Inferior parietal cortex (tissue), 1 donor: ENCODE results near the gene STUM.

Experiments
- DNase-seq: peaks from one replicate; pipeline ENCODE4 v3.0.0-alpha.2; 2016; ENCODE audit errors: extremely low spot score

STUM gene

DNA sequence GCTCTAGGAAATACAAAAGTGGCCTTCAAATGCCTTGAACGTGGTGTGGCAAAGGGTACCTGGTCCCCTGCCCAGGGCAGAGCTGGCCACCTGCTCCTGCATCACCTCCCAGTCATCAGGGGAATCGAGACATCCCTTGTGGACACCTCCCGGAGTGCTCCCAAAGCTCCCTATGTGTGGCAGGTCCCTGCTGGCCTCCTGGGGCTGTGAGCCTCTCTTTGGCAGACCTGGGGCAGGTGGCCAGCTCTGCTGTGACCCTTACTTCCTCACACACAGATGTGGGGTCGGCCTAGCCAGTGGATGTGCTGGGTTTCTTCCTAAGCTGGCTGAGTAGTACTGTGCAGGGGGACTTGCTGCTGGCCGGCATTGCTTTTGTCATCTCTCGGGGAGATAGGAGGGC is 104.0 kb downstream of the STUM start:
- DNase-seq, result no peak

DNA sequence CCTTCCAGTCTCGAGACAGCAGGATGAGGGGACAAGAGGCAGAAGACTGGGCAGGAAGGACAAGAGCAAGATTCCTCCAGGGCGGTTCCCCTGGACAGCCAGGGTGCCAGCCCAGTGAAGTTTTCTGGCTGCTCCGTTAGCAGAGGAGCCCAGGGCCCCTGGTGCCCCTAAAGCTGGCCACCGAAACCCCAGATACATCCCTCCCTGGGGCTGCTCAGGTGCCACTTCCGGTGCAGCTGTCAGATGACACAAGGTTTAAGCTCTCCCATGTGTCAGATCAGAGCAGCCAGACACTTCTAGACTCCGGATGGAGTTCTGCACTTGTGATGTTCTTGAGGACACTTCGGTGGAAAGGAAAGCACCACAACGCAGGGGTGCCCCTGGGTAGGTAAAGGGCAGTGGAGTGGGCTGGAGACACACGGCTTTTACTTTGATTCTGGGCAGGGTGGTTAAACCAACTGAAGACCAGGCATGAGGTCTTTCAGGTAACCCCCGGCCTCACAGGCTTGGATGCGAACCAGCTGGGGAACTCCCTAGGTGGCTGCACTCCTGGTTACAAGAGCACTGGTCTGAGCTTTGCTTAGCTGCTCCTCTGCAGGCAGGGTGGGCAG is 104.9 kb downstream of the STUM start:
- no peak for DNase-seq

DNA sequence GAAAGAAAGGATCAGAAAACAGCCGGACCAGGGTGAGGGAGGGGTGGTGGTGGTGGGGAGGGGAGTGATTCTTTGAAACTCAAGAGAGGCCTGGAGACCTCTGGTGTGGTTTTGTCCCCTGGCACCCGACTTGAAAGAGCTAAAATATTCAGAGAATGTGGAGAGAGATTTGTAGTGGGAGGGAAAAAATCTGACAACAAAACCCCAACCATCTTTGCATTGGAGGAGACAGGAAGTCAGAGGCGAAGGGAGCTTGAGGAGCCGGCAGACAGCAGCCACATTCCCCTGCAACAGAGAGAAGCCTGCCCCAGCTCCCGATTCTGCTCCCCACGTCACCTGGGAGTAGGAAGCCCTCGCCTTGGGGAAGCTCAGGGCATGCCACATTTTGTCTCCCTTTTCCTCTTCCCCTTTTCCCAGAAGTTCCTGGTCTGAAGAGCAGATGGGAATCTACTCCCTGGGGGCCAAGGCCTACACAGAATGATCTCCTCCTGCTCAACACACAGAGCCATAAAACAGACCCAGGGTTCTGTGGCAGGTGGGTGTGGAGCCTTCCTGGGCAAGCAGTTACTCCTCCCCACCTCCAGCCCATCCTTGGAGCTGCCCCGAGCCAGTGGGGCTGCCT is 105.6 kb downstream of the STUM start:
- DNase-seq, result no peak

DNA sequence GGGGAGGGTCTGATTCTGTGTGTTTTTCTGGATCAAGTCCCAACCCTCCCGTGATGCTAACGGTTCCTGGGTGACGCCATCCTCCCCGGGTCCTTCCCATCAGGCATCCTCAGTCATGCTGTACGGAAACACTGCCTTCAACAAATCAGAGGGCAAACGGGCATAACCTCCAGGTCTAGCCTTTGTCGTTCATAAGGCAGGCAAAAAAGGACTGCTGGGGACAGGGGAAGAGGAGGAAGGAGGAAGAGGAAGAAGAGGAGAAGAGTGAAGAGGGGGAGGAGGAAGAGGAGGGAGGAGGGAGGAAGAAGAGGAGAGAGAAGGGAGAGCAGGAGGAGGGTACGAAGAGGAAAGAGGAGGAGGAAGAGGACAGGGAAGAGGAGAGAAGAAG is 106.1 kb downstream of the STUM start:
- no peak for DNase-seq

DNA sequence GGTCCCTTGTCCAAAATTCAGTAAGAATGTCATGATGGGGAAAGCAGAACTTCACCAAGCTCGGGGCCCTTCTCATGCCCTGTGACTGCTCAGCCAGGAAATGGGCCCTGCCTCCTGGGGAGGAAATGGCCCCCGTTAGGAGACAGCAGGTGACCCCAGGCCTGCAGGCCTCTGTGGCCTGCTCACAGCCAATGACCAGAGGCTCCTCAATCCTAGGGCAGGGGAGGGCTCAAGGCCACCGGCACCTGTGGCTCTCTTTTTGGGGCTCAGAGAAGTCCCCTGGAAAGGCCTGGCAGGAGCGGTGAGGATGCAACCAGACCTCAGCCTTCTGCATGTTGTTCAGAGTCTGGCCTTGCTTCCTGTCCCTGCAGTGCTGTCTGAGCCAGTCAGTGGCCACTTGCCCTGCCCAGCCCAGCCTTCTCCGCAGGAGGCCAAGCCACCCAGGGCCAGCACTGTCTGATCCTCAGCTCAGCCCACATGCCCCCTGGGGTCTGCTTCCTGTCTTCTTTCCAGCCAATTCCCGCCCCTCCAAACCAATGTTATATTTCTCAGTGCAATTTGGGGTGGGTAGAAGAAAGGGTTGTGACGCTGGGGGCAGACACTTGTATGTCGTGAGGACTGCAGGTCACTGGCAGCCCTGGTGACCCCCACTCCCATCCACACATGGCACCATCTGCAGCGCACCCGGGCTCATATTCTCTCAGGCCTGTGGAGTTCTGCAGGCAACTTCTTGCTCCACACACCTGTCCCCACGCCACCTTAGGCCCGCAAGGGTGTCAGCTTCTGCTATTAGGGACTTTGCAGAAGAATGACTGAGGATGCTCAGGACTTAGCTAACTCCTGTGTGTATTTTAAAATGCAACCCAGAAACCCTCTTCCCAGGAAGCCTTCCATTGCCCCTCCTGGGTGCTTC is 106.9 kb downstream of the STUM start:
- DNase-seq, result no peak

DNA sequence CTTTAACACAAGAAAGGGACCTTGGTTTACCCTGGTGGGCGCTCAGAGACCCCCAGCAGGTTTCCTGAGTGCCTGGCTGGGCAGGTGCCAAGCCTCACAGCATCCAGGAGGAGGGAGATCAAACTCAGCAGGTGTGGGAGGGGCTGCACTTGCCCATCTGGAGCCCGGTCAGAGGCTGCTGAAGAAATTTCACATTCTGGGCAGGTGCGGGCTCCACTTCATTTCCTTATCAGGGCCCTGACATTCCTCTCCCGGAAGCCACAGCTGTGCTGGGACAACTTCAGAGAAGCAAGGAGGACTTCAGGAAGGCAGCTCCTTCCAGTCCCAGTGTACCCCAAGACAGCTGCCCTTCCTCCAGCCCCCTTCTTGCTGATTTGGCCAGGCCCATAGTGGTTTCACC is 107.6 kb downstream of the STUM start:
- DNase-seq, result no peak

DNA sequence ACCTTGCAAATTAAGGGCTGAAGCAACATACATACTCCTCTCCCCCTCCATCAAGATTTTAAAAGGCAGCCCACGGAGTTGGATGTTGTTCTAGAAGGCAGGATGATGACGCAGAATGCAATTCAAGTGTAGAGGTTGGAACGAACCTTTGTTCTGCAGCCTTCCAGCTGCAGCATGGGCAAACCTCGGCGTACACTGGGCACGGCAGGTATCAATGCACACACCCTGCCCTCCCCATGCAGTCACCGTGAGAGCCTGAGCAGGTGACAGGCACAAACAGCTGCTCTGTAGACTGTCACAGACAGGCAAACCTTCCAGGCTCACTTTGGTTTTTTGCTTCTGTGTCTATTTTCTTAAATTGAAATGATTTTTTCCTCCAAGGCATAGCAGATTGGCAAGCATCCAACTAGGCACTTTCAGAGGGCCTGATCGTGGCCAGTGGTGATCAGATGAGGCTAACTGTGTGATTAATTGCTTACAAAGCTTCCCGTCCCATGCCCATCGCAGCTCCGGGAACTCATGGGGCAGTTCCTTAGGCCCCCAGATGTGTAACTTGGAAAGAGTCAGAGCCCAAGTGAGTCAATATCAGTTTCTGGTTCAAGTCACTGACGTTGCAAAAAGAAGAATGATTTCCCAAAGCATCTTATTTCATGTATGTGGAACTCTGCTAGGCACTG is 108.2 kb downstream of the STUM start:
- no peak for DNase-seq

DNA sequence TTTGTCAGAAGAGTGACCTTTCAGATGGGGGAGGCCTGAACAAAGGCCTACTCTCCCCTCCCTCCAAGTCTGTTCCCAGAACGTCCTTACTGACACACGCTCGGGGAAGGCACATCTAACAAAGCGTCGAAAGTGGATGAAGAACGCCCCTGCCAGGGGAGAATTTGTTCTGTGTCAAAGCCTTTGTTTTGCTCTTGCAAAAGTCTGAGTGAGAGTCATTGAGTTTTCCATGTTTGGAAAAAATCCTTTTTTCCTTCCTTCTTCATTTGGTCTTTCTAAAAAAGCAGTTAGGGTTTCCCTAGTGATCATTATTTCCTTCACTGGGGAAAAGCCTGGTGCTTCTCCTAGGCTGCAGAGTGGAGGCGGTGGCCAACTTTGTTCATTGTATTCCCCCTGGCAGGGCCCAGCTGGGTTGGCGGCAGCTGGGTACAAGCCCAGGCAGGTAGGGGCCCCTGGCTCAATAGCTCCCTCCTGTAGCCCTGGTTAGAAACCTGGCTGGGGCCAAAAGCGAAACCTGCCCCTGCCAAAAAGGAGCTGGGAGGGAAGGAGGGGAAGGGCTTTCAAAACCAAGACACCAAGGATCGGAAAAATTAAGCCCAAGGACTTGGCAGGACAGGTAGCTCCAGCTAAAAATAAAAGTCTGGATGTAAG is 109.5 kb downstream of the STUM start:
- DNase-seq, result no peak

DNA sequence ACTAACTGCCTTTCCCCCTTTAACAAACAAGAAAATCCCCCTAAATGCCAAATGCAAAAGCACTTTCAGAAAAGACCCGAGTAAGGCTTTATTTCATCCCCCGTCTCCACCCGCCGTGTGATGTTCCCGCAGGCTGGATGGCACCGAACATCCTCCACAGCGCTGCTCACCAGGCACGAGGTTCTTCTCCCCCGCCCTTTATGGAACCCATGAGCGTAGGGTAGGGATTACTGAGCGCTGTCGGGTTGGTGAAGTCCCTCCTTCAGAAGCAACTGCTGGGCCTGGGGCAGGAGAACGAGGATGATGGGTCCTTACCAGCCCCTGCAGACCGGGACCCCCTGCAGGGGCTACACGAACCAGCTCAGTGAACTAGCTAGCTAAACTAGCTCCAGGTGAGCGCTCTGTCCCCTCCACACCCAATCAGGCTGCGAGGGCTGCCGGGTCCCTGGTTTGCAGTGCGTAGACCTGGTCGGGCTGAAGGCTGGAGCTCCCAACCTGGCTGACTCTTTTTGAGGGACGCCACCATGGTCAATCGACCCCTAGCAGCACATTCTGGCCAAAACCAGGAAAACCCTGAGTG is 110.1 kb downstream of the STUM start:
- no peak for DNase-seq
